ENCODE results near the gene SH3D21.

The SH3D21 gene

DNA sequence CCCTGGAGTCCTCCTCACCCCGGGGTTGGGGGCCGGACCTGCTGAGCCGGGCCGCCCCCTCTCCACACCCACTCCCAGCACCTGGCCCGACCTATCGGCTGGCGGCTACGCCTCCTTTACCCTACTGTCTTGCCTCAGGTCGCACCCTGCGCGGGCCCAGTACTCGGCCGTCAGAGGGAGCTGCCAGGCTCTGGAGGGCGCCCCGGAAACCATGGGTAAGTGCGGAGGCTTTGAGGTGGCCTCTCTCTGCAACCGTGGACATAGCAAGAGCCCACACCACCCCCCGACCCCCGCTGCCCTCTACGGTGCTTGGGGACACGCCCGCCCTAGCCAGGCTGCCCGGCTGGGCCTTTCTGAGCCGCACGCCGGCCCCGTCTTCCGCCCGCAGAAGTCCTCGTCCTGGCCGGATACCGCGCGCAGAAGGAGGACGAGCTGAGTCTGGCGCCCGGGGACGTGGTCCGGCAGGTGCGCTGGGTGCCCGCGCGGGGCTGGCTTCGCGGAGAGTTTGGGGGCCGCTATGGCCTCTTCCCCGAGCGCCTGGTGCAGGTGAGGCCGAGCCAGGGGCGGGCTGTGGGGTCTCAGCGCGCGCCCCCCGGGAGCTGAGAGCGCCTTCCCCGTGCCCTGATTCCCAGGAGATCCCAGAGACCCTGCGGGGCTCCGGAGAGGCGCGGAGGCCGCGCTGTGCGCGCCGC lies at the start of gene SH3D21:
Gene SH3D21 (plus strand): TSS at position 159 of the 692 bp plus-strand sequence. CDS start 53 bp downstream, at position 212.
- no peak for DNase-seq (ENCODE audit: low read depth, low spot score)

DNA sequence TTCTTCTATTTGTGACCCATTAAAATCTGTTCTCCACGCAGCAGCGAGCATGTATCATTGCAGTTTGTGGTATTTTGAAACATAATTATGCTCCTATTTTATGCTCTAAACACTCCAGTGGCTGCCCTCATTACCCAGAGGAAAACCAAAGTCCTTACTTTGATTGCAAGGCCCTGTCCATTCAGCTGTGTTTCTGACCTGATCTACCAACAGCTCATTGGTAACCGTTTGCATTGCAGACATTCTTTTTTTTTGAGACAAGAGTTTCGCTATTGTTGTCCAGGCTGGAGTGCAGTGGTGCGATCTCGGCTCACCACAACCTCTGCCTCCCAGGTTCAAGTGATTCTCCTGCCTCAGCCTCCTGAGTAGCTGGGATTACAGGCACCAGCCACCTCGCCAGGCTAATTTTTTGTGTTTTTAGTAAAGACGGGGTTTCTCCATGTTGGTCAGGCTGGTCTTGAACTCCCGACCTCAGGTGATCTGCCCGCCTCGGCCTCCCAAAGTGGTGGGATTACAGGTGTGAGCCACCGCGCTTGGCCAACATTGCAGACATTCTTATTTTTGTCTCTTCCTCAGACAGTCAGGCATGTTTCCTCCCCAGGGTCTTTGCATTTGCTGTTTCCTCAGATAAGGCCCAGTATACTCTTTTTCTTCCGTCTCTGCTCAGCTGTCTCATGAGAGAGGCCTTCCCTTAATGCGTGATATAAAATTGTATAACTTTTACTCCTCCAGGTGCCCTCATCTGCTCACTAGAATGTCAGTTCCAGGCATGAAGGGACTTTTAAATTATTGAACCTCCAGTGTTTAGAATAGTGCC lies 49.4 kb upstream of the SH3D21 start:
- DNase-seq (ENCODE audit: low read depth, low spot score) = no peak

DNA sequence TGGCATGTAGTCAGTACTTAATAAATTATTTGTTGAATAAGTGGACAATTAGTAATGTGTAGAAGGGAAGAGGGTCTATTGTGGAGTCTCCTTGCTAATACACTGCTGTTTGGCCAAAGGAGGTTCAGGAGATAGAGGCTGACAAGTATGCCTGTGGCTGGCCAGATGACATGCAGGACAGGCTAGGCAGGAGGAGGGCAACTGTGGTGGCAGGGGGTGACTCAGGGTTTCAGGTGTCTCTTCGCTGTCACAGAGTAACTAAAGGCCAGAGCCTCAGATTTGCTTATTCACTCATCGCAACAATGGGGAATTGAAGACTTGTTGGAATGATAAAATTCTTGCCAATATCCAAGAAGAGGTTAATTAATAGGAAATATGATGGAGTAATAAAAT lies 48.8 kb upstream of the SH3D21 start:
- no peak for DNase-seq (ENCODE audit: low read depth, low spot score)

DNA sequence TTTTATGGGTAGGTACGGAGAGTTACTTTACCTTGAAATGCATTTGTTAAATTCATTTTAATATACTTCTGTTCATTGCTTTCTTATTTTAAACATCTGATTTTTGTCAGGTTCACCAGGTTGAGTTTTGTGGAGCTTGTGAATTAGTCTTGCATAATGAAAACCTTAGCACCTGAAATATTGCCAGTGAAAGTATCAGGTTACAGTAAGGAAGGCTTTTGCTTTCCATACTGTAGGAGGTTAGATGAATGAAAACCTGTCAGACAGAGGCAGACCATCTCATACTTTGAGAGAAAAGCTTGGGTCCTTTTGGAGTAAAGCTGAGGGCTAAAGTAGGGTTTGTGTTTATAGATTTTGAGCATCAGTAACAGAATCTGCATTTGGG lies 47.2 kb upstream of the SH3D21 start:
- DNase-seq (ENCODE audit: low read depth, low spot score) = no peak

DNA sequence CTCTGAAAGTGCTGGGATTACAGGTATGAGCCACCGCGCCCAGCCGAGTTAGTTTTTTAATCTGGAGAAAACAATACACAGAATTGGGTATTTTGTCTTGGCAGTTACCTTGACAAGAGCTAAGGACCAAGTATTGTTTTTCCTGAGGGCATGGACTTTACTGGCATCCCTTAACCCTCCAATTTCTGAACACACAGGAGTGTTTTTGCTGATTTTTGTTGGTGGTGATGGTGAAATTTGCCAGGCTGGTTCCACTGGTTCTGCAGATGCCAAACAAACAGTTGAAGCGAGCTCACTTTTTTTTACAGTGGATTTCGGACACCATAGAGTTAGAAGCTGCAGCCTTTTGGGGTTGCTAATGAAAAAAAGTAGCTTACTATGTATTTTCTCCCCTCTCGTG lies 37.2 kb upstream of the SH3D21 start:
- DNase-seq (ENCODE audit: low read depth, low spot score) = no peak

DNA sequence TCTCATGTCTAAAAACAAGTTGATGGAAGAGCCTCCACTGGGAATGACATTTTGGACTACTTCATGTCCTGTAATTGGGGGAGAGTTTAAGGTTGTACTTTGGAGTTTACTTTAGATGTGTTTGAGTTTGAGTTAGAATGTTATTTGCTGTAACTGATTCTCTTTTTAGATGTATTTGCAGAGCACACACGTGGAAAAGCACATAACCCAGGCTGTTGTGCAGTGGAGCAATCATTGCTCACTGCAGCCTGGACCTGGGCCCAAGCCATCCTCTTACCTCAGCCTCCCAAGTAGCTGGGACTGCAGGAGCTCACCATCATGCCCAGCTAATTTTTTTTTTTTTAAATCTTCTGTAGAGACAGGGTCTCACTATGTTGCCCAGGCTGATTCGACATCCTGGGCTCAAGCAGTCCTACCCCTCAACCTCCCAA lies 36.7 kb upstream of the SH3D21 start:
- DNase-seq (ENCODE audit: low read depth, low spot score) = no peak

DNA sequence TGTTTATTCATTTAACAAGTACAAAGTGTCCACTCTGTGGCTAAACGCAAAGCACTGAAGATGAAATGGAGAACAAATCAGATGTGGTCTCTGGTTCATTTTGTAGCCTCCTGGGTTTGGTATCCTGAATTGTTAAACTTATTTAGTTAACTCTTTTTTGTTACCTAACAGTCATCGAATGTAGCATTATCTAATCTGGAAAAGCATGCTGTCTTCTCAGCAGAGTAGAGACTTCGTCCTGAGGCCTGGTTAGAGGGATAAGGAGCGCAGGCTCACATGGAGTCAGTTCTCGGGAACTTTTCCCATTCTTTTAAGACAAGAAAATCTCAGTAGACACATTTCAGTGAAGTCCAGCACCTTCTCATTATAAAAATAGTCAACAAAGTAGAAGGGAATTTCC lies 33.1 kb upstream of the SH3D21 start:
- DNase-seq (ENCODE audit: low read depth, low spot score) = no peak

DNA sequence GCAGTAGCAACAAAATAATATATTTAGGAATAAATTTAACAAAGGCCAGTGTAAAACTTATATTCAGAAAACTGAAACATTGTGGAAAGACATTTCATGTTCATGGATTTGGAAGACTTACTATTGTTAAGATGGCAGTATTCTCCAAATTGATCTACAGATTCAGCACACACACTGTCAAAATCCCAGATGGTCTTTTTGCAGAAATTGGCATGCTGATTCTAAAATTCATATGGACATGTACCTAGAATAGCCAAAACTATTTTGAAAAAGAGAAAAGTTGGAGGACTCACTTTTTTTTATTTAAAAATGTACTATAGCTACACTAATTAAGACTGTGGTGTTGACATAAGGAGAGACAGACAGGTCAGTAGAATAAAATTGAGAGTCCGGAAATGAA lies 32.0 kb upstream of the SH3D21 start:
- no peak for DNase-seq (ENCODE audit: low read depth, low spot score)

DNA sequence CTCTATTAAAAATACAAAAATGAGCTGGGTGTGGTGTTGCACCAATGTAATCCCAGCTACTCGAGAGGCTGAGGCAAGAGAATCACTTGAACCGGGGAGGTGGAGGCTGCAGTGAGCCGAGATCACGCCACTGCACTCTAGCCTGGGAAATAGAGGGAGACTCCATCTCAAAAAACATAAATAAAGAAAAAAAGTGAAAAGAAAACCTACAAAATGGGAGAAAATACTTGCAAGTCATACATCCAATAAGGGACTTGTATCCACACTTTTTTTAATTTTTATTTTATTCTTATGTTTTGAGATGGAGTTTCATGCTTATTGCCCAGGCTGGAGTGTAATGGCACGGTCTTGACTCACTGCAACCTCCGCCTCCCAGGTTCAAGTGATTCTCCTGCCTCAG lies 29.5 kb upstream of the SH3D21 start:
- no peak for DNase-seq (ENCODE audit: low read depth, low spot score)

DNA sequence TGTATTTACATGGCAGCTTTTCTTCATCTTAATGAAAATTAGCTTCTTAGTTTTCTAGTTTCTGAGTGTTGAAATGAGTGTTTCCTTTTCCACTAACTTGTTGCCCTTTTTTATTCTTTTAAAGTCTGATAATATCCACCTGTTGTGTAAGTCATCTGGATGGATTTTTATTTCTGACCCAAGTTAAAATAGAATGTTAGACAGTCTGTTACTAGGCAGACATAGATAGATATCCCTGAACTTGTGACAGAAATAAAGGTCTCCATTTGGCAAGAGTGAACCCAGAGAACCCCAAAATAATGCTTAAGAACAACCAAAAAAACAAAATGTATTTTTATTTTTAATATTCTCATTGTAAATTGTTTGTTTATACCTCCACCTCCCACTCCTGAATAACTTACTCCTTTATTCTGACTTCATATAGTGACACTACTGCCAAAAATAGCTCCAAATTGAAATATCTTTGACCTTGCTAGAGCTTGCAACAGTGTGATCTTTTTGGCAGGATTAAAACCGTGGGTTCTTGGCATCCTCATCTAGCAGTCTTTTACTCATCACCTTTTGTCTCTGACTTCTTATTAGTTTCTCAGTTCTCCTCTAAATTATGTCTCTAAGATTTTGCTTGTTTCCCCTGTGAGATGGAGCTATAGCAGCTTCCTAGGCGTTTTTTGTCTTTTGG lies 26.9 kb upstream of the SH3D21 start:
- DNase-seq (ENCODE audit: low read depth, low spot score) = no peak

DNA sequence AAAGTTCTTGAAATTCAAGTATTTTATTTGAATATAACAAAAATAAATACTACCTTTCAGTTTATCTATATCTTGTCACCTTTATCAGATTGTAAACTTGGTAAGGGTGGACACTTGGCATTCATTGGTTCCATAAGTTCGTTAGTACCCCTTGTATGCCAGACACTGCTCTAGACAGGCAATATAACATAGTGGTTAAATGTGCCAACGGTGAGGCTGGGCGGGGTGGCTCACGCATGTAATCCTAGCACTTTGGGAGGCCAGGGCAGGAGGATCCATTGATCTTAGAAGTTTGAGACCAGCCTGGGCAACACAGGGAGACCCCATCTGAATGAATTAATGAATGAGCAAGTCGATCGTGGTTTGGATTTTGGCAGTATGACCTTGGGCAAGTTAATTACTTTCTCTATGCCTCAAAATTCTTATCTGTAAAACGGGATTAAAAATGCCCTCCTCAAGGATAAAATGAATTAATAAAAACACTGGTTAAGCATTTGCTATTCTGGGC lies 26.3 kb upstream of the SH3D21 start:
- DNase-seq (ENCODE audit: low read depth, low spot score) = no peak

DNA sequence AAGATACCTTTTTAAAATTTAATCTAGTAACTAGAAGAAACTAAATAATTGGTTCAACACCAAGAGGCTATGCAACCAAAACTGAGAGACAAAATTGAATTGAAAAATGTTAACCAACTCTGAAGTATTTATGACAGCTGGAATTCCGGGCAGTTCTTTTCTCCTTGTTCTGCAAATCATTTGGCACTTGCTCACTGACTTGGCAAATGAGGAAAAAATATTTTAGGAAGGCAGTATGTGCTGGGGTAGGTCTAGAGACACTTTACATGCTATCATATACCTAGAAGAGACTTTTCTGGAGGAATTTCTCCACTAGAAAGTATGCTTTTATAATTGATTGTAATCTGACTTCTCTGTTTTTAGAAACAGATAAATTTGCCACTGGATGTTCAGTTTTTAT lies 22.1 kb upstream of the SH3D21 start:
- no peak for DNase-seq (ENCODE audit: low read depth, low spot score)

DNA sequence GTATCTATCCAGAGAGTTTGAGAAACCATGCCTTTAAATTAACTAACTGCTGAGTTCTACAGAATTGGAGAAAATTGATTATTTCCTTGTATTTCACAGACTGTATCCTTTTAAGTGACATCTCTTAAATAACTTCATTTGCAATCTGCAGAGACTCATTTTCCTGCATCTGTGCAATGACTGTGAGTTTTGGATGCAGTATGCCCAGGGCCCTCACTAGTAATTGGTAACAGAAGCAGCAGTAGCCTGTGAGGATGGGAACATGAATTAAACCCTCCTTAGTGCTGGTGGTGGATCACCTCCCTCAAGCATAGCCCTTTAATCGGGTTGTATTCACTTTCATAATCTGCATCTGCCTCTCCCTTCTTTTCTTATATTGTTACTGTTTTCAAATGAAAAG lies 21.7 kb upstream of the SH3D21 start:
- DNase-seq (ENCODE audit: low read depth, low spot score) = no peak

DNA sequence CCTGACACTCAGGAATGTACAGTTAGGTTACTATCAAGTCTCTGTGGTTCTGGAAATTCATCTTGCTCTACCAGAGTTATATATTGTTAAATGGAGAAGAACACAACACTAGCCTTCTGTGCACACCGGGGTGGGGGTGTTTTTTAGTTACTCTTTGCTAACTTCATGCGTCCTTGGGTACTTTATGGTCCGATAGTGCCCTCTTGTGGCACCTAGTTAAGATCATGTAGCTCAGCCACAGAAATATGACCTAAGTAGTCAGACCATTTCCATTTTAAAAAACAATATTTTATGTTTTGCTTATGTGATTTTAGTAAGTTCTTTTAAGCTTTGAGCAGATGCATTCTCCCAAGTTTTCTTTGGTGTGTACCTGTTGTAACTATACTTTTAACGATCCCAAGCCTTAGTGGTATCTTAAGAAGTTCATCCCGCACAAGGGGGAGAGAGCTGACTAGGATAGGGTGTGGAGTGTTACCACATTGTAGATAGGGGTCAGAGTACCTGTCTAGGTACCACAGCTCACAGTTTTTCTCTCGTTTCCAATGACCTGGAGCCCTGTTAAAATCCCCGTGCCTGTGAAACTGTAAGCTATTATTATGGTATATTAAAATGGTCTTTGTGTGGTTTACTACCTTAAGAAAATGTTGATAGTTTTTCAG lies 20.6 kb upstream of the SH3D21 start:
- DNase-seq (ENCODE audit: low read depth, low spot score) = peak; percentile 27

DNA sequence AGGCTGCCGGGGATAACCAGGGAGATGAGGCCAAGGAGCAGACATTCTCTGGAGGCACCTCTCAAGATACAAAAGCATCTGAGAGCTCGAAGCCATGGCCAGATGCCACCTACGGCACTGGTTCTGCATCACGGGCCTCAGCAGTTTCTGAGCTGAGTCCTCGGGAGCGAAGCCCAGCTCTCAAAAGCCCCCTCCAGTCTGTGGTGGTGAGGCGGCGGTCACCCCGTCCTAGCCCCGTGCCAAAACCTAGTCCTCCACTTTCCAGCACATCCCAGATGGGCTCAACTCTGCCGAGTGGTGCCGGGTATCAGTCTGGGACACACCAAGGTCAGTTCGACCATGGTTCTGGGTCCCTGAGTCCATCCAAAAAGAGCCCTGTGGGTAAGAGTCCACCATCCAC lies 19.4 kb upstream of the SH3D21 start:
- no peak for DNase-seq (ENCODE audit: low read depth, low spot score)

DNA sequence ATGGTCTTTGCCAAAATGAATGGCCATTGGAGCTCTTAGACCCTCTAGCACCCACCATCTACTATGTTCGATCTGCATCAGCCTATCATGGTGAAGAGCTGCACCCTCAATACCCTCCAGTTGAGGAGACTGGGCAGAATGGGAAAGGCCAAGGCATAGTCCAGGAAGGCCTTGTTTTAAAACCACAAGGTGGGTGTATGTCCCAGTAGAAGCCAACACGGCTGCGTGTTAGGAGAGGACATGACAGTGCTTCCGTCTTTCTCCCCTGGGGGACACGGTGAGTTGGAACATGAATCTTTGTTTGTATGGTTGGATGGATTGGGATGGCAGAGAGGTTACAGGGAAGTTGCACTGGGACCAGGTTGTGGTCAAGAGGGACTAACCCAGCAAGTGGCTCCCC lies 18.6 kb upstream of the SH3D21 start:
- no peak for DNase-seq (ENCODE audit: low read depth, low spot score)

DNA sequence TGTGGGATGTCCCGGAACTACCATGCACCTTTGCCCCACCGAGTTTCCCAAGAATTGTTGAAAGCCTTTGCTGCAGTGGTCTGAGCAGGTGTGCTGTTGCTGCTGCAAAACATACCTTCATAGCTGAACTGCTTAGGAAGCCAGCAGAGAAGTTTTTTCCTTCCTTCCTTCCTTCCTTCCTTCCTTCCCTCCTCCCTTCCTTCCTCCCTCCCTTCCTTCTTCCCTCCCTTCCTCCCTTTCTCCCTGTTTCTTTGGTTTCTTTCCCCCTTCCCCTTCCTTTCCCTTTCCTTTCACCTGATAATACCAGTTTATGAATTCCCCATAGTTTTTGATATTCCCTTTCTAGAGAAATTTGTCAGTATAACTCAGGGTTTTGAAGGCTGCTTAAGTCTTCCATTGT lies 10.8 kb upstream of the SH3D21 start:
- DNase-seq (ENCODE audit: low read depth, low spot score) = no peak

DNA sequence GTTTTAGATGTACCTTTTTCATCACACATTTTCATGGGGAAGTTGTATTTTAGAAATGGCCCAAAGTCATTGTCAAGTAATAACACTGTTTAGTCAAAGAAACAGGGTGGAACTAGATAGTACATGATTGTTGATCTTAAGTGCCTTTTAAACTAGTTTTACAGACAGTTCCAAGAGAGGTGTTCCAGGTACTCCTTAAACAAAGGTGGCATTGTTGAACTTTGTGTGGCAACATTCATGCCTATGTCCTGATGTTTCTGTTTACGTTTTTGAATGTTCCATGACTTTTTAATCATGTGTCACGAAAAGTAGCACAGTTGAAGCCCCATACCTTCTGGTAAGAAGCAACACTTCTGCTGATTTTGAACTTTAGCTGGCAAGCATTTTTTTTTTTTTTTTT lies 9.1 kb upstream of the SH3D21 start:
- DNase-seq (ENCODE audit: low read depth, low spot score) = no peak

DNA sequence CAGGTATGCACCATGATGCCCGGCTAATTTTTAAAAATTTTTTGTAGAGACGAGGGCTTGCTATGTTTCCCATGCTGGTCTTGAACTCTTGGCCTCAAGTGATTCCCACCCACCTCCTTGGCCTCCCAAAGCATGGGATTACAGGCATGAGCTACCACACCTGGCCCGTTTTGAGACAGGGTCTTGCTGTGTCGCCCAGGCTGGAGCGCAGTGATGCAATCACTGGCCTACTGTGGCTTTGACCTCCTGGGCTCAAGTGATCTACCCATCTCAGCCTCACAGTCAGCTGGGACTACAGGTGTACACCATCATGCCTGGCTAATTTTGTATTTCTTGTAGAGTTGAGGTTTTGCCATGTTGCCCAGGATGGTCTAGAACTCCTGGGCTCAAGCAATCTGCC lies 7.5 kb upstream of the SH3D21 start:
- no peak for DNase-seq (ENCODE audit: low read depth, low spot score)

DNA sequence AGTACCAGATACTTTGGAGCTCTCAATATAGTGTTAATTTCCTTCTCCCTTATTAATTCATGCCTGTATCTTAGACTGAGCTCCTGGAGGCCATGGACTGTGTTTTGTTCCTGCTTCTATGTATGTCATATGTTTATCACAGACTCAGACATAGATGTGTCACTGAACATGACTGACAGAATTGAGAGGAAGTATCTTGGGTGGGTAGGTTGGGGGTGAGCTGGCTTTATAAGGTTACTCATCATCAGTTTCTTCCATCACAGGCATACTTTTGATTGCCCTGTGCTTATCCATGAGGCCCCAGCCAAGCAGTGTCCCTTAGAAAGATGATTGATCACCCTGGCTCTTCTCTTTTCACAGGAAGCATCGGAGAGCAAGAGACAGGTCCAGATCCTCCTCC lies 5.6 kb upstream of the SH3D21 start:
- DNase-seq (ENCODE audit: low read depth, low spot score) = no peak

DNA sequence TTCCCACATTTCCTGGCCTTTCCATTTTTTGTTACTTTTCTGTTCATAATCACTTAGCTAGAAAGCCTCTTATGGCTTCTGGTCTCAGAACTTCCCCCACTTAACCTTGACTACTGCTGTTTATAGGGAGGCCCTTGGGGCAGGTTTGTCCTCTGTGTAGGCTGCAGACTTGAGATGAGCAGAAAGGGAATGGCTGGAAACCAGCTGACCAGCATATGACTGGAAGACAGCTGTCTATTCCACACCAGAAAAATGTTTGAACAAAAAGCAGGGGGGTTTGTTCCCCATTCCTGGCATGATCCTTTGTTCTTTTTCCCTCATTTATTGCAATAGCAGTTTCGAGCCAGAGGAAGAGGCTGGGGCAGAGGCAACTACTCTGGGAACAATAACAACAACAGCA lies 4.9 kb upstream of the SH3D21 start:
- no peak for DNase-seq (ENCODE audit: low read depth, low spot score)

DNA sequence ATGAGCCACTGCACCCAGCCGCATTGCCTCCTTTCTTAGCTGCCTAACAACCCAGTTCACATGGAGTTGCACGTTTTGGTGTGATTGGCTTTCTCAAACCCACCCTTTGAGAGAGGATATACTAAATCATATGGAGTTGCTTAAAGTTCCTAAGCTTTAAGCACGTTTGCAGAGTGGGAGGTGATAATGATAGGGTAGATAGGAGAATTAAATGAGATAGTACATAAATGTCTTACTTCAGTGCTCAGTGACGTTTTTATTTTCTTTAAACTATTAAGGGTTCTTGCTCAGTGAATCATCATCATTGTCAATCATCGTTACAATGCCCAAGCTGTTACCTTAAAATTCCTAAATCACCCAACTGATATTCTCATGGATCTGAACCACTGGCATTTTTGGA lies 2.9 kb upstream of the SH3D21 start:
- DNase-seq (ENCODE audit: low read depth, low spot score) = no peak

Data from brain pericyte (primary cell).